ENCODE measurements around the gene SH3GL3. TPM values are rescaled to one million over a fixed set of nuclear protein-coding genes. Genes with fewer than 3 reads are reported as not detected.

The SH3GL3 gene
- total and polyA plus RNA-seq, 2 of the 4 experiments (the other 2 are of a cell fraction): not detected

DNA sequence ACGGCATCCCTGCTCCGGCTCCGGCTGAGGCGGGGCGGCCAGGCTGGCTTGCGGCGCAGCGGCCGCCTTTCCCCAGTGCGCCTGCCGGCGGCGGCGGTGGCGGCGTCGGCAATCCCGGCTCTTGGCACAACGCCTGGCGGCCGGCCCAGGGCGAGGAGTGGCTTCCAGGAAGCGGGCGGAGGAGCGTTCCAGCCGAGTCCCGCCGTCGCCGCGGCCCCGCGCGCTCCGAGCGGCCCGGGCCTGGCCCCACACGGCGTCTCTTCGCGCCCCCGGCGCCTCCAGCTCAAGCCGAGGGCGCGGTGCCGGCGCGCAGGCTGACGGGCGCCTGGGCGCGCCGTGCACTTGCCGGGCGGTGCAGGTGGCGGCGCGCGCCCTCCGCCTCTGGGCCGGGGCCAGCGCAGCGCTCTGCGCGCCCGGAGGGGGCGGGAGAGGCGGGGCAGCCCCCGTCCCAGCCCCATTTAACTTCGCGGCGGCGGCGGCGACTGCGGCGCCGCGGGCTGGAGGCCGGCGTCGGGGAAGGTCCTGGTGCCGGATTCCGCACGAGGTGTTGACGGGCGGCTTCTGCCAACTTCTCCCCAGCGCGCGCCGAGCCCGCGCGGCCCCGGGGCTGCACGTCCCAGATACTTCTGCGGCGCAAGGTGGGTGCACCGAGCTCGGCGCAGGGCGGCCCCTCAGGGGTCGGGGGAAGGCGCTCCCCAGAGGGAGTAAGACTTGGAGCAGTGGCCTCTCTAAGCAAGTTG is 206.7 kb downstream of the SH3GL3 start, which contains the start of gene ADAMTSL3:
ADAMTSL3 (plus strand) TSS at position 485 of the 740 bp plus-strand sequence. CDS start 1,639 bp downstream, outside the sequence.
- Histone ChIP-seq H3K56ac (ENCODE audit: extremely low read depth, insufficient read depth, low read length) (no peak within 1 kb of the TSS), H4K8ac (ENCODE audit: low read depth in 2 of 2, low read length in 2 of 2) (no peak within 1 kb of the TSS), H2BK15ac (ENCODE audit: low read depth, low read length) (no peak within 1 kb of the TSS), H2BK120ac (ENCODE audit: low read depth, low read length) (no peak within 1 kb of the TSS), H2BK5ac (ENCODE audit: low read depth, low read length, poor library complexity, severe bottlenecking) (no peak within 1 kb of the TSS), H2BK20ac (ENCODE audit: low read depth, low read length) (no peak within 1 kb of the TSS), H3K79me1 (ENCODE audit: low read depth in 1 of 2, low read length in 2 of 2) (no peaks in the 10 kb centered on the region), H2AK5ac (ENCODE audit: low read depth, low read length) (no peak within 1 kb of the TSS), H3K27me3 (ENCODE audit: control insufficient read depth, insufficient read depth, low read length) (peaks cover 18% of the 10 kb centered on the region; the same call in 1 of the 2 replicates), H3K27ac (ENCODE audit: insufficient read depth, low read length) (no peak within 1 kb of the TSS), H3K36me3 (ENCODE audit: control insufficient read depth, insufficient read depth, low read length) (no peaks in the 10 kb centered on the region), H3K4me1 (ENCODE audit: control insufficient read depth, insufficient read depth, low read length) (no peaks in the 10 kb centered on the region), H3K4me2 (ENCODE audit: low read depth, low read length) (no peak within 1 kb of the TSS), H2AK9ac (replicated peaks; ENCODE audit: low read depth, low read length, poor library complexity) (no peak within 1 kb of the TSS), H3K14ac (replicated peaks; ENCODE audit: low read depth, low read length) (no peak within 1 kb of the TSS), H3K9me1 (ENCODE audit: insufficient read depth, low read length) (no peaks in the 10 kb centered on the region), H2AFZ (replicated peaks; ENCODE audit: low read length, poor library complexity) (peak within 1 kb of the TSS; percentile 18), H3K23ac (ENCODE audit: low read depth, low read length) (no peak within 1 kb of the TSS), H4K91ac (ENCODE audit: insufficient read depth, low read depth, low read length) (no peak within 1 kb of the TSS), H4K5ac (ENCODE audit: low read depth, low read length) (no peak within 1 kb of the TSS), H4K20me1 (ENCODE audit: insufficient read depth, low read length) (no peaks in the 10 kb centered on the region), H3K9ac (ENCODE audit: low read depth, low read length) (no peak within 1 kb of the TSS), H3K9me3 (ENCODE audit: control insufficient read depth, insufficient read depth, low read length) (peaks cover 12% of the 10 kb centered on the region), H3K18ac (ENCODE audit: low read depth, low read length) (no peak within 1 kb of the TSS), H3K4me3 (ENCODE audit: insufficient read depth, low read depth, low read length) (no peak within 1 kb of the TSS), H3K4ac (ENCODE audit: low read depth, low read length) (no peak within 1 kb of the TSS)
- CTCF ChIA-PET: no interaction called here
- 2% methylated on average over 18 of the region's 105 CpGs; no CpG with 5 or more reads in 1 of the 2 experiments for whole genome bisulfite sequencing, 2 experiments (ENCODE audit: extremely low coverage in 2 of 2, insufficient read length in 1 of 2)
- dilution Hi-C loops (cut with HindIII; ENCODE audit: low sequenced_read_pairs, unreplicated experiment): no loop called here
- ATAC-seq (ENCODE audit: low read depth) (peak; percentile 69), DNase-seq (no peak)
- POLR2A ChIA-PET (ENCODE audit: unreplicated experiment): no interaction called here
- no TSS peak for BruUV-seq (replicated peaks)
- in situ Hi-C loops (cut with MboI; ENCODE audit: low sequenced_read_pairs): no loop called here
- TF ChIP-seq CEBPB (IDR thresholded peaks at IDR 0.05; ENCODE audit: low read depth, low read length): no peak
- no peak for TF ChIP-seq POLR2A (IDR thresholded peaks at IDR 0.05; ENCODE audit: low read depth, low read length)
- no peak for TF ChIP-seq FOS (IDR thresholded peaks at IDR 0.05; ENCODE audit: low read depth, low read length)
- no peak for TF ChIP-seq RCOR1 (IDR thresholded peaks at IDR 0.05; ENCODE audit: insufficient replicate concordance, low read length)
- TF ChIP-seq, protein P1, sequence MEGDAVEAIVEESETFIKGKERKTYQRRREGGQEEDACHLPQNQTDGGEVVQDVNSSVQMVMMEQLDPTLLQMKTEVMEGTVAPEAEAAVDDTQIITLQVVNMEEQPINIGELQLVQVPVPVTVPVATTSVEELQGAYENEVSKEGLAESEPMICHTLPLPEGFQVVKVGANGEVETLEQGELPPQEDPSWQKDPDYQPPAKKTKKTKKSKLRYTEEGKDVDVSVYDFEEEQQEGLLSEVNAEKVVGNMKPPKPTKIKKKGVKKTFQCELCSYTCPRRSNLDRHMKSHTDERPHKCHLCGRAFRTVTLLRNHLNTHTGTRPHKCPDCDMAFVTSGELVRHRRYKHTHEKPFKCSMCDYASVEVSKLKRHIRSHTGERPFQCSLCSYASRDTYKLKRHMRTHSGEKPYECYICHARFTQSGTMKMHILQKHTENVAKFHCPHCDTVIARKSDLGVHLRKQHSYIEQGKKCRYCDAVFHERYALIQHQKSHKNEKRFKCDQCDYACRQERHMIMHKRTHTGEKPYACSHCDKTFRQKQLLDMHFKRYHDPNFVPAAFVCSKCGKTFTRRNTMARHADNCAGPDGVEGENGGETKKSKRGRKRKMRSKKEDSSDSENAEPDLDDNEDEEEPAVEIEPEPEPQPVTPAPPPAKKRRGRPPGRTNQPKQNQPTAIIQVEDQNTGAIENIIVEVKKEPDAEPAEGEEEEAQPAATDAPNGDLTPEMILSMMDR (conservative IDR thresholded peaks at IDR 0.05; ENCODE audit: low read depth, low read length): no peak
- intact Hi-C loops (cut with micrococcal nuclease): no loop called here
